Stimulated activated naive CD4-positive, alpha-beta T cell (primary cell): ENCODE results near the gene RTP2.
A peak's percentile ranks its signal among the peaks of the same experiment; 100 is the strongest.
"Not testable (repeated sequence)": the region's sequence is repeated elsewhere in the genome, so short reads cannot be mapped to it uniquely, and the experiment has no call there.

Source experiments
- DNase-seq, 6 experiments: peaks; one replicate each; lab custom pipeline; 2025; lab: John Stamatoyannopoulos, UW

Gene RTP2

DNA sequence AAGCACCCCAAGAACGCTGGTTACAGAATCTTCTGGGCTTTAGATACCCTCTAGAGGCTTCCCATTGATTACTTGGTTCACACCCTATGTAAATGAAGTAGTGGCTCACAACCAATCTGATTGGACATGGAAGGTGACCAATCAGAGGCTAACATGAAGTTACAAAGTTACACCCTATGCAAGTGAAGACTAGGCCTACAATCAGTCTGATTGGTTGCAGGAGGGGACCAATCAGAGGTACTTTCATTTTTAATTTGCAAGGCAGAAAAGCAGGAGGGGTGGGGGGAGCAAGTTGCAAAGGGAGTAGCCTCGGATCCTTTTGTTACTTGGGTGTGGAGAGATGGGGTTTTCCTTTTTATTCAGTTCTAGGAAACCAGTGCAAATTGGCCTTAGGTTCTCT is 11.1 kb upstream of the RTP2 start:
- DNase-seq = peak in 3 of 6 experiments; percentile 15 to 23 (median 19)

DNA sequence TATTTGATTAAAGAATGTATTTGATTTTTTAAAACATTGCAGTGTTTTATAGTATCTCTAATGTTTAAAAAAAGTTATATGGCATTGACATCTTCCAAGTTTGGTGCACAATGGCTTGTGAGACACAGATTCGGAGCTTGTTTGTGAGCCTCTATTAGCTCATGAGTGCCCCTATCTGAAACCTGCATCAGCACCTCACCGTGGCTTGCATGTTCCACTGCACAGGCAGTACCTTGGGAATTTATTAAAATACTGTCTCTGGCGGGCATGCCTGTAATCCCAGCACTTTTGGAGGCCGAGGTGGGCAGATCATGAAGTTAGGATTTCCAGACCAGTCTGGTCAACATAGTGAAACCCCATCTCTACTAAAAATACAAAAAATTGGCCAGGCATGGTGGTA is 6.8 kb upstream of the RTP2 start:
- DNase-seq = no peak

- no peak for DNase-seq
Observed at GRCh38 chr3:187708696-187709095, 6.3 kb upstream of the RTP2 start.

DNA sequence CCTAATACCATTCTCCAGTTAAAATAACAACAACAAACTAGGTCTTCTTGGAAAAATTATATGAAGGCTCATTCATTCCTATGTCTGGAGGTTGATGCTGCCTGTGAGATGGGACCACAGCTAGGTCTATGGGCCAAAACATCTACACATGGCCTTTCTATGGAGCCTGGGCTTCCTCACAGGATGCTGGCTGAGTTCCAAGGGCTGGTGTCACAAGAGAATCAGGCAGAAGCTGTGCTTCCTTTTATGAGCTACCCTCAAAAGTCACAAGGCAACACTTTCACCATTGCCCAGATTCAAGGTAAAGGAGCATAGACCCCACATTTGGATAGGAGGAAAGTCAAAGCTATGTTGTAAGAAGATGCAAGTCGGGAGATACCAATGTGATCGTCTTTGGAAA is 4.6 kb upstream of the RTP2 start:
- no peak for DNase-seq

GRCh38 chr3:187705164-187705563 is 2.8 kb upstream of the RTP2 start:
- DNase-seq = no peak

- DNase-seq = no peak
Observed at GRCh38 chr3:187700249-187700648, 2.1 kb downstream of the RTP2 start.

DNA sequence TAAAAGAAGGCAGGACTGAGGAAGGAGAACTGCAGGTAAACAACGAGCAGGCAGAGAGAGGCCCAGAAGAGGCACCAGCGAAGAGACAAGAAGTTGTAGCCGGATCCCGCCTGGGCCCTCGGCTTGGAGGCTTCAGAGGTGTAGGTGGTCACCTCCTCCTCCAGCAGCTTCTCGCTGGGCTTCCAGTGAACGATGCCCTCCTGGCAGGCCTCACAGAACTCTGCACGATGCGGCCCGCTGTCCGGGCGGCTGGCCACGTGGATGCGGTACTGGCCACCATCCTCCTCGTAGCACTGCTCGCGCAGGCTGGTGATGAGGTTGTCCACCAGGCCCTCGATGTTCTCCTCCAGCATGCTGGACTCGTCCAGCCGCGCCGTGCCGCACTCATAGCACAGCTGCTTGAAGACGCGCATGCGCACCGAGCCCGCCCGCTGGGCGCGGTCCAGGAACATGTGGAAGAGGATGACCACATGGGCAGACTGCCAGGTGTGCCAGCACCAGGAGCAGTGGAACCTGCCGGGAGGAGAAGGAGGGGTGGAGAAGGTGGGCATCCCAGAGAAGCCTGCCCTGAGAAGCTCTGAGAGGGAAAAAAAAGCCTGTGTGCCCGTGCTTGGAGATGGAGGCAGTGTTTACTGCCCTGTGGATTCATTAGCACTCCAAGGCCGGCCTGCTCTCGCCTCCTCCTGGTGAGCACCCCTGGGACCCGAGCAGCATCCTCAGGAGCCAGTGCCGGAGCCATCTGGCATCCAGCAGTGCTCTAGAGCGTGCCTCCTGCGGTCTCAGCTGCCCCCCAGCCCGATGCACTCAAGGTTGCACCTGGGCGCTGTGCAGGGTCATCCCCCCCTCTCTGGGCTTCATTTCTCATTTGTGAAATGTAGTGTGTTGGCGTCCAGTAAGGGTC is 3.6 kb downstream of the RTP2 start:
- no peak for DNase-seq

DNA sequence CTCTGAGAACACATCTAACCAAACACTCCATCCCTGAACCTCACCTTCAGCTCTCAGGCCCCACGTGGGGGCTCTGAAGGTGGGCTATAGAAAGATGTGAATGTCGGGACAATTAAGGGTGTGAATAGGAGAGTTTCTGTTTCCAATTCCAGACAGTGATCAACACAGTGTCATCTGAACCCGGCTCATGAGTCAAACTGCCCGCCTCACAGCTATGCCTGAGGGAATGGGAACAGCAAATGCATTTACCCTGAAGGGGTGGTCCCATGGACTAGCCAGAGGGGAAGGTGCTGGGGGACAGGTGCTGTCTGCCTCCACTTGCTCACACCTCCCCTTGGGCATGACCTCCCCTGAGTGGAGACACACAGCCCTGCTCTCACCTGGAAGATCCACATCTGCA is 6.3 kb downstream of the RTP2 start:
- no peak for DNase-seq

DNA sequence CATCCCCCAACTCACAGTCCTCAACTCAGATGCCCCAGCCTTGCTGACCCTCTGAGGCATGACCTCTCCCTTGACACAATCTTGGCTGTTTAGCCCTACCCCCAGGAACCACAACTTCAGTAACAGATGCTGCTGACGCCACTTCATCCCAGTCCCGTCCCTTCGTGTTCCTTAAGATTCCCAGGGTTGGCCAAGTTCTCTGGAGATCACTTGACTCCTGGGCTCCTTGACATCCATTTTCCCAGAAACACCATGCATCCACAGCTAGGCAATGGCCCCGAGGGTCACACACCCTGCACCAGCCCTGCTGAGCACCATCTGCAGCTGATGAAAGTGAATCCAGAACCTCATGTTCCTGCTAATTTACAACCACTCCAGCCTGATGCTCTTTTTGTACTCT is 6.9 kb downstream of the RTP2 start:
- DNase-seq = no peak

DNA sequence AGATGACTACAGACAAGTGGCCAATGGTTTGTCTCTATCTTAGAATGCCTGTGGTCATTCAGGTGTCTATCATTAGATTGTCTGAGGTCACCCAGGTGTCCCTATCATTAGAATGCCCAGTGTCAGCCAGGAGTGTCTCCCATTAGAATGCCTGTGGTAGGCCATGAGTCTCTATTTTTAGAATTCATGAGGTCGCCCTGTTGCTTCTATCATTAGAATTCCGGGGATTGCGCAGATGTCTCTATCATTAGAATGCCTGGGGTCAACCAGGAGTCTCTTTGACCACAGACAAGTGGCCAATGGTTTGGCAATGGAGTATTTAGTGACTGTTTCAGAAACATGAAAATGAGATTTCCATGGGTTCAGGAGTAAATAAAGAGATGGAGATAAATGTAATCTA is 7.6 kb downstream of the RTP2 start:
- DNase-seq = no peak

- DNase-seq = no peak
Observed at GRCh38 chr3:187693431-187693830, 8.9 kb downstream of the RTP2 start.

DNA sequence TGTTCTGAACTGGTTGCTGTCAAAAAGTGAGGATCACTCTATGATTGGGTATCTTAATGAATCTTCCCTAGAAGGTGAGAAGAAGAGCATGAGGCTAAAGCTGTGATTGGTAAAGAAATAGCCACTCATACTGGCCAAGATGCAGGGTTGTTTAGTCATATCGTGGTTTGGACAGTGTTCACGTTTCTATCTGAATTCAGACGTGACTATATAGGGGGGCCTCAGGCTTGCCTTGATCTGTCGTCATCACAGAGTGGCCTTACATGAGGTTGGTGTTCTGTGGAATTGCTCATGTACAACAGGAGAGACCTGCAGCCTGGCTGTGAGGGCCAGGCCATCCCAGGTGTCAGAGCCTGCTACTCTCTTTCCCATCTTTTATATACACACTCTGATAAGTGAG is 12.4 kb downstream of the RTP2 start:
- no peak for DNase-seq

- DNase-seq = no peak
Observed at GRCh38 chr3:187686621-187687273, 15.6 kb downstream of the RTP2 start.

DNA sequence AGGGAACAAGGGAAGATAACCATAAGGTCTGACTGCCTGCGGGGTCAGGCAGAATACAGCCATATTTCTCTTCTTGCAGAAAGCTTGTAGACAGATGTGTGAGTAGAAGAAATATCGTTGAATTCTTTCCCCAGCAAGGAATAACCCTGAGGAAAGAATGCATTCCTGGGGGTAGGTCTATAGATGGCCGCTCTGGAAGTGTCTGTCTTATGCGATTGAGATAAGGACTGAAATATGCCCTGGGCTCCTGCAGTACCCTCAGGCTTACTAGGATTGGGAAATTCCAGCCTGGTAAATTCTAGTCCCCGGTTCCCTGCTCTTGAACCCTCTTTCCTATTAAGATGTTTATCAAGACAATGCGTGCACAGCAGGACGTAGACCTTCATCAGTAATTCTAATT is 16.4 kb downstream of the RTP2 start:
- DNase-seq = no peak

GRCh38 chr3:187684880-187685279 is 17.5 kb downstream of the RTP2 start:
- no peak for DNase-seq

GRCh38 chr3:187684444-187684843 is 17.9 kb downstream of the RTP2 start:
- DNase-seq = no peak

DNA sequence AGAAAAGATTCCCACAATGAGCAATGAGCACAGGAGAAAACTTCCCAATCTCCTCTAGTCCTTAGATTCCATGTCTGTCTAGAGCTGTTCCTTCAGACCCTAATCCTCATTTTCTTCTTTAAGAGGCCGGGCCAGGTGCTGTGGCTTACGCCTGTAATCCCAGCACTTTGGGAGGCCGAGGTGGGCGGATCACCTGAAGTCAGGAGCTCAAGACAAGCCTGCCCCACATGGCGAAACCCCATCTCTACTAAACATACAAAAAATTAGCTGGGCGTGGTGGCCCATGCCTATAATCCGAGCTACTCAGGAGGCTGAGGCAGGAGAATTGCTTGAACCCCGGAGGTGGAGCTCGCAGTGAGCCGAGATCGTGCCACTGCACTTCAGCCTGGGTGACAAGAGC is 20.6 kb downstream of the RTP2 start:
- DNase-seq = not testable (repeated sequence)

- DNase-seq = peak; percentile 20 to 55 (median 42)
Observed at GRCh38 chr3:187679638-187680396, 22.5 kb downstream of the RTP2 start.

DNA sequence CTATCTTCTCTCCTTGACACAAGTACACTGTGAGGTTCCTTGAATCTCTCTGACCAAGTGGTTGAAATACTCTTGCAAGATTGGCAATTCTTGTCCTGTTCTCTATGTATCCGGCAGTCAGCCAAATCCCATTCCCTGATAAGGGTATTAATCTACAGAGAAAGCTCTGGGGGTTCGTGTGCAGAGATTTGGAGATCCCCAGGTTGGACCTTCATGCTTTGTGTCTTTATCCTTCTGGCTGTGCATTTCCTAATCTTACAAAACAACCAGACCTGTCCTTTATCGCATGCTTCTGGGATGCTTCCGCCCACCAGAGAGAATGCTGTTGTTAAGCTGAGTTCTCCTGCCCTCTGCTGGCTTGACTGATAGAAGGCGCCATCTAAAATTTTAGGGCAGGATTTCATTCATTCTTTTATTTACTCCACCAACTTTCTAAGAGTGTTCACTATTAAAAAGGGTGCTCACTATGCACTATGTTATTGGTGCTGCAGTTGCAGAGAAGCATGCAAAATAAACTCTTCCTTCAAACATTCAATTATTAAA is 23.6 kb downstream of the RTP2 start:
- peak in 2 of 6 experiments; percentile 1 to 7 for DNase-seq

DNA sequence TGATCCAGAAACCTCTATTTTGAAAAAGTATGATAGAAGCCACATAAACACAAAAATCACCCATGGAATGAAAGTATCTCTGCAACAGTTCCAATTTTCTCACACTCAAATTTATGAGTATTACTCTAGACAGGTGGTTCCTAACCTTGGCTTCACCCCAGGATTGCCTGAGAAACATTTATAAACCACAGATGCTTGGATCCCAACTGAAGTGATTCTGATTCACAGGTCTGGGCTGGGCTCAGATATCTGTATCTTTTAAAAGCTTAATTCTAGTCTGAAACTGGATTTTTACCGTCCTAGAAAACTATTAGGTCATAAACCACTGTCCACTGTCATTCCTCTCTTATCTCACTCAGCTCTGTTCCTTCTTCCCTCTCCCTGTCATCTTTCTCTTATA is 24.8 kb downstream of the RTP2 start:
- no peak for DNase-seq

- no peak for DNase-seq
Observed at GRCh38 chr3:187673012-187673411, 29.3 kb downstream of the RTP2 start.
